Endothelial cell (in vitro differentiated cells): Measurements from ENCODE around the gene CDH7. TPM values are rescaled to one million over a fixed set of nuclear protein-coding genes. Genes with fewer than 3 reads are reported as not detected.

Experiments used
- DNase-seq: peaks from one replicate; pipeline ENCODE4 v3.0.0; 2021; ENCODE audit warnings: low spot score
- H3K27ac Mint-ChIP-seq: one replicate; pipeline ENCODE4 v1.8.0; 2021; ENCODE audit warnings: mixed read lengths, inconsistent platforms; ENCODE audit not compliant: unreplicated experiment
- H3K27me3 Mint-ChIP-seq: one replicate; pipeline ENCODE4 v1.8.0; 2021; ENCODE audit warnings: mild to moderate bottlenecking, moderate library complexity, mixed read lengths, inconsistent platforms; ENCODE audit not compliant: unreplicated experiment
- H3K36me3 Mint-ChIP-seq: one replicate; pipeline ENCODE4 v1.8.0; 2021; ENCODE audit warnings: mild to moderate bottlenecking, low read depth, mixed read lengths, inconsistent platforms; ENCODE audit not compliant: unreplicated experiment
- H3K4me1 Mint-ChIP-seq: one replicate; pipeline ENCODE4 v1.8.0; 2021; ENCODE audit warnings: mild to moderate bottlenecking, mixed read lengths, inconsistent platforms; ENCODE audit not compliant: unreplicated experiment
- H3K4me3 Mint-ChIP-seq: one replicate; pipeline ENCODE4 v1.8.0; 2021; ENCODE audit warnings: mild to moderate bottlenecking, mixed read lengths, inconsistent platforms; ENCODE audit not compliant: unreplicated experiment
- H3K9me3 Mint-ChIP-seq: one replicate; pipeline ENCODE4 v1.8.0; 2021; ENCODE audit warnings: mixed read lengths, inconsistent platforms; ENCODE audit not compliant: unreplicated experiment
- CTCF ChIP-seq: fragments of 200-600 bp; sonication (generic); IDR thresholded peaks from one replicate; pipeline ENCODE4 v1.5.0; 2021; ENCODE audit warnings: antibody characterized with exemption; ENCODE audit not compliant: unreplicated experiment
- total RNA-seq: library from RNA; stranded (reverse); fragmentation: NEBNext Ultra II Directional; extraction: Animal tissue kit (Norgen Biotek cat#: 25700); gene quantifications from one replicate; pipeline ENCODE4 v1.2.1, GENCODE V29; 2021; ENCODE audit not compliant: unreplicated experiment

CDH7 gene
- total RNA-seq, 1 donor from 2014 or later: 0.44 TPM

DNA sequence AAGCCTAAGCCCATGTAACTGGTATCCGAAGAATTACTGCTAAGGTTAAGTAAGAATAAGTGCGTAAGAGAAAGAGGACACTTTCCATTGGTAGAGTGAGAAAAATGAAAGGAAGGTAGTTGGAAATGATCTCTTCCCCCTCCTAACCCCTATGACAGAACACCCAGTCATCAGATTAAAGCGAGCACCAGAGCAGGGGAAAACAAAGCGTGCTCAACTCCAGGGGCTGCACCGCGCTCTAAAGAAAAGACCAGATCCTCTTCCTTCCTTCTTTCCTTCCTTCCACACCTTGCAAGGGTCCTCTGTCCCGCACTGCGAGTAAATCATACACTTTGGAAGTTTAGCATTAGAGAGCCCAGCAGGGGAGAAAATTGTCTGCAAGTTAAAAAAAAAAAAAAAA is 971 bp upstream of the CDH7 start:
- no peaks in the 10 kb centered on the region for H3K9me3 Mint-ChIP-seq
- H3K4me1 Mint-ChIP-seq: peaks cover 7% of the 10 kb centered on the region
- H3K4me3 Mint-ChIP-seq: peak overlapping the region; percentile 86
- H3K27ac Mint-ChIP-seq: no peak overlapping the region
- peaks cover 12% of the 10 kb centered on the region for H3K27me3 Mint-ChIP-seq
- no peaks in the 10 kb centered on the region for H3K36me3 Mint-ChIP-seq
- no peak for TF ChIP-seq CTCF
- DNase-seq: no peak

- TF ChIP-seq CTCF: no peak
- peak; percentile 26 for DNase-seq
- H3K9me3 Mint-ChIP-seq: no peaks in the 10 kb centered on the region
- peak overlapping the region; percentile 86 for H3K4me3 Mint-ChIP-seq
- no peak overlapping the region for H3K27ac Mint-ChIP-seq
- peaks cover 7% of the 10 kb centered on the region for H3K4me1 Mint-ChIP-seq
- no peaks in the 10 kb centered on the region for H3K36me3 Mint-ChIP-seq
- H3K27me3 Mint-ChIP-seq: peaks cover 12% of the 10 kb centered on the region
Observed at GRCh38 chr18:65751155-65752085, 608 bp downstream of the CDH7 start.

DNA sequence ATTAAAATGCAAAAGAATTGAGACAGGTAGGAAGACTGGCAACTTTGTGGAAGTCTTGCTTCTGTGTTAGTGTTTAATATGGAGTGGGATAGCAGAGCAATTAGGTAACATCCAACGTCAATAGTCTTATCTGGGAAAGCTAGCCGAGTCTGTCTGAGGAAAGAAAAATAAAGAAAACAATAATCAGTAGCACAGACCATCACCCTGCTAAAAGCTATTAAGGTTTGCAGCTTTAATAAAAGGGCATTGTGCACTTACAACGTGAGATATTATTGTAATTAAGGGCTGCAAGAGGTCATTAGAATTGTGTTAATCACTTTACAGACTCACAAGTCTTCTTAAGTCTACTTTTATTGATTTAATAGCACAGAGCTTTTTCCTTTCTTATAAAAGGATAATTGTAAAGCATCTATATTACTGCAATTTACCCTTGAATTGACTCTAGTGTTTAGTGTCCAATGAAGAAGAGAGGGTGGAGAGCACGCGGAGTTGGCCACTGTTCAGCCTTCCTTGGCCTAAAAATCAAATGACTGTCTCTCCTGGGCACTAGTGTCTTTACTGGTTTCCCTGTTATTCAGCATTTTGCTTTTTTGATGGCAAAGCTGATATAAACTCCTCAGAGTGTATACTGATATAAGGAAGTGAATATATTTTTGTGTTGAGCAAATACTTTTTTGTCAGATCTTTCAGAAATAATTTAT is 2.0 kb downstream of the CDH7 start:
- no peak for DNase-seq
- H3K36me3 Mint-ChIP-seq: no peaks in the 10 kb centered on the region
- H3K4me1 Mint-ChIP-seq: peaks cover 7% of the 10 kb centered on the region
- no peak for TF ChIP-seq CTCF
- no peak overlapping the region for H3K4me3 Mint-ChIP-seq
- H3K27me3 Mint-ChIP-seq: peaks cover 12% of the 10 kb centered on the region
- H3K9me3 Mint-ChIP-seq: no peaks in the 10 kb centered on the region
- no peak overlapping the region for H3K27ac Mint-ChIP-seq

DNA sequence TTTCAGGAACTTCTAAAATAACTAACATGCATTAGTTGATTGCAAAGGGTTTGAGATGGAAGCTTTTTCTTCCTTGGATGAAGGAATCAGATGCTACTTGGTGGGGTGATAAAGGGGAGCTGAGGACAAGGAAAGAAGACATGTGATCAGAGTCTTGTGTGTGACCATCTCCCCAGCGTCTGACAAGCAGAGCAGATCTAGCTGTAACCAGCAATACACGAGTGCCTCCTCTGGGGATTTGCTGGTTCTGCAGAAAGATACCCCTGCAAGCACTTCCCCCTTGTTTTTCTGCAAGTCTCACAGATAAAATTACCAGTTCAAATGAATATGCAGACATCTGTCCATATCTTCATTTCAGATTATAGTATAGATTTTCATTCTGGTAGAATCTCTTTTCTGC is 2.7 kb downstream of the CDH7 start:
- peaks cover 12% of the 10 kb centered on the region for H3K27me3 Mint-ChIP-seq
- H3K27ac Mint-ChIP-seq: no peak overlapping the region
- H3K9me3 Mint-ChIP-seq: no peaks in the 10 kb centered on the region
- no peaks in the 10 kb centered on the region for H3K36me3 Mint-ChIP-seq
- DNase-seq: peak; percentile 53
- no peak overlapping the region for H3K4me3 Mint-ChIP-seq
- TF ChIP-seq CTCF: peak; percentile 49
- peaks cover 7% of the 10 kb centered on the region for H3K4me1 Mint-ChIP-seq

GRCh38 chr18:65754121-65754520 is 3.3 kb downstream of the CDH7 start:
- DNase-seq: no peak
- no peak overlapping the region for H3K27ac Mint-ChIP-seq
- H3K36me3 Mint-ChIP-seq: no peaks in the 10 kb centered on the region
- H3K4me3 Mint-ChIP-seq: no peak overlapping the region
- no peak for TF ChIP-seq CTCF
- H3K27me3 Mint-ChIP-seq: peaks cover 10% of the 10 kb centered on the region
- H3K4me1 Mint-ChIP-seq: peaks cover 7% of the 10 kb centered on the region
- H3K9me3 Mint-ChIP-seq: no peaks in the 10 kb centered on the region
